ENCODE results near the gene BMP8A.
"Not testable (repeated sequence)": the region's sequence is repeated elsewhere in the genome, so short reads cannot be mapped to it uniquely, and the experiment has no call there.

BMP8A gene

GRCh38 chr1:39527190-39527579 lies 35.7 kb downstream of the BMP8A start:
- not testable (repeated sequence) for DNase-seq (ENCODE audit: low spot score)

- no peak for DNase-seq (ENCODE audit: low spot score)
Observed at GRCh38 chr1:39528082-39528481, 36.6 kb downstream of the BMP8A start.

- DNase-seq (ENCODE audit: low spot score), result no peak
Observed at GRCh38 chr1:39529901-39530535, 38.6 kb downstream of the BMP8A start.

GRCh38 chr1:39531526-39531925 lies 40.1 kb downstream of the BMP8A start:
- DNase-seq (ENCODE audit: low spot score), result no peak

GRCh38 chr1:39533442-39533841 lies 42.0 kb downstream of the BMP8A start:
- DNase-seq (ENCODE audit: low spot score), result no peak

GRCh38 chr1:39538531-39539251 lies 47.3 kb downstream of the BMP8A start:
- DNase-seq (ENCODE audit: low spot score), result no peak

GRCh38 chr1:39539252-39539790 lies 47.9 kb downstream of the BMP8A start:
- DNase-seq (ENCODE audit: low spot score), result peak; percentile 78

GRCh38 chr1:39540504-39541031 lies 49.1 kb downstream of the BMP8A start:
- DNase-seq (ENCODE audit: low spot score), result no peak

- DNase-seq (ENCODE audit: low spot score), result no peak
Observed at GRCh38 chr1:39542924-39543323, 51.5 kb downstream of the BMP8A start.

GRCh38 chr1:39544327-39544726 lies 52.9 kb downstream of the BMP8A start:
- DNase-seq (ENCODE audit: low spot score), result no peak

GRCh38 chr1:39545531-39545930 lies 54.1 kb downstream of the BMP8A start:
- DNase-seq (ENCODE audit: low spot score), result no peak

- DNase-seq (ENCODE audit: low spot score), result no peak
Observed at GRCh38 chr1:39554277-39554676, 62.8 kb downstream of the BMP8A start.

- no peak for DNase-seq (ENCODE audit: low spot score)
Observed at GRCh38 chr1:39561279-39561678, 69.8 kb downstream of the BMP8A start.

- DNase-seq (ENCODE audit: low spot score), result no peak
Observed at GRCh38 chr1:39562886-39563285, 71.5 kb downstream of the BMP8A start.

- DNase-seq (ENCODE audit: low spot score), result no peak
Observed at GRCh38 chr1:39563669-39564068, 72.2 kb downstream of the BMP8A start.

- no peak for DNase-seq (ENCODE audit: low spot score)
Observed at GRCh38 chr1:39564340-39564739, 72.9 kb downstream of the BMP8A start.

- DNase-seq (ENCODE audit: low spot score), result no peak
Observed at GRCh38 chr1:39564941-39565340, 73.5 kb downstream of the BMP8A start.

- DNase-seq (ENCODE audit: low spot score), result peak; percentile 84
Observed at GRCh38 chr1:39566441-39567137, 75.2 kb downstream of the BMP8A start.

- DNase-seq (ENCODE audit: low spot score), result no peak
Observed at GRCh38 chr1:39567302-39567701, 75.9 kb downstream of the BMP8A start.

- DNase-seq (ENCODE audit: low spot score), result no peak
Observed at GRCh38 chr1:39568208-39568607, 76.8 kb downstream of the BMP8A start.

GRCh38 chr1:39569034-39569433 lies 77.6 kb downstream of the BMP8A start:
- no peak for DNase-seq (ENCODE audit: low spot score)

- no peak for DNase-seq (ENCODE audit: low spot score)
Observed at GRCh38 chr1:39570477-39571177, 79.2 kb downstream of the BMP8A start.

Measured in HuH-7.5 (cell line).